ENCODE measurements around the gene PLEKHG3. TPM values are rescaled to one million over a fixed set of nuclear protein-coding genes. Genes with fewer than 3 reads are reported as not detected.

Gene PLEKHG3
- total and polyA plus RNA-seq, 4 donors, result 8.4 to 21.3 (median 14.6) TPM

- TF ChIP-seq FOXA2 (IDR thresholded peaks at IDR 0.05) (no peak), NR2F2 (IDR thresholded peaks at IDR 0.05) (peak; percentile 27)
- no peak for DNase-seq (ENCODE audit: low spot score)
- Histone ChIP-seq H3K4me3 (ENCODE audit: low read depth in 1 of 3, low read length in 3 of 3) (no peak overlapping the region), H3K9ac (ENCODE audit: low read depth in 1 of 2, low read length in 2 of 2) (no peak overlapping the region), H3K27me3 (ENCODE audit: control insufficient read depth in 4 of 4, insufficient read depth in 4 of 4, low read length in 3 of 4) (no peaks in the 10 kb centered on the region), H3K36me3 (ENCODE audit: control insufficient read depth in 4 of 4, insufficient read depth in 3 of 4, low read depth in 1 of 4, low read length in 3 of 4) (peaks cover 9 to 30% (median 17%) of the 10 kb centered on the region in 4 donors), H3K27ac (ENCODE audit: low read depth in 1 of 2, low read length in 2 of 2) (no peak overlapping the region), H3K4me1 (ENCODE audit: control insufficient read depth in 4 of 4, insufficient read depth in 4 of 4, low read length in 3 of 4) (peaks cover 0 to 8% (median 0%) of the 10 kb centered on the region in 4 donors), H3K9me3 (ENCODE audit: control insufficient read depth in 4 of 4, low read length in 3 of 4) (no peaks in the 10 kb centered on the region)
- 77% methylated on average over 12 of the region's 12 CpGs for WGBS
Measured at GRCh38 chr14:64746298-64747250, 42.4 kb downstream of the PLEKHG3 start.

GRCh38 chr14:64747327-64747726 lies 43.1 kb downstream of the PLEKHG3 start:
- DNase-seq (ENCODE audit: low spot score), result no peak
- H3K4me1 ChIP-seq (ENCODE audit: control insufficient read depth in 4 of 4, insufficient read depth in 4 of 4, low read length in 3 of 4), result peaks cover 0 to 8% (median 0%) of the 10 kb centered on the region in 4 donors
- no peak overlapping the region for H3K27ac ChIP-seq (ENCODE audit: low read depth in 1 of 2, low read length in 2 of 2)
- no peaks in the 10 kb centered on the region for H3K27me3 ChIP-seq (ENCODE audit: control insufficient read depth in 4 of 4, insufficient read depth in 4 of 4, low read length in 3 of 4)
- no peaks in the 10 kb centered on the region for H3K9me3 ChIP-seq (ENCODE audit: control insufficient read depth in 4 of 4, low read length in 3 of 4)
- no peak overlapping the region for H3K4me3 ChIP-seq (ENCODE audit: low read depth in 1 of 3, low read length in 3 of 3)
- 89% methylated on average over 5 of the region's 5 CpGs for WGBS
- TF ChIP-seq GABPA (IDR thresholded peaks at IDR 0.05 in 1 of 2, conservative IDR thresholded peaks at IDR 0.05 in 1 of 2) (no peak), HNF4A (conservative IDR thresholded peaks at IDR 0.05) (no peak), FOXA1 (IDR thresholded peaks at IDR 0.05) (no peak), FOXA2 (IDR thresholded peaks at IDR 0.05) (no peak), JUND (IDR thresholded peaks at IDR 0.05) (no peak), CTCF (IDR thresholded peaks at IDR 0.05; ENCODE audit: low read depth, low read length, missing input control) (no peak), NR2F2 (IDR thresholded peaks at IDR 0.05) (no peak), ZBTB33 (IDR thresholded peaks at IDR 0.05) (no peak), REST (IDR thresholded peaks at IDR 0.05) (no peak)
- H3K36me3 ChIP-seq (ENCODE audit: control insufficient read depth in 4 of 4, insufficient read depth in 3 of 4, low read depth in 1 of 4, low read length in 3 of 4), result peaks cover 8 to 23% (median 11%) of the 10 kb centered on the region in 4 donors
- H3K9ac ChIP-seq (ENCODE audit: low read depth in 1 of 2, low read length in 2 of 2), result no peak overlapping the region

Measured in liver (tissue), 9 donors.